MCF 10A (cell line): Measurements from ENCODE around the gene DPT. TPM values are rescaled to one million over a fixed set of nuclear protein-coding genes. Genes with fewer than 3 reads are reported as not detected.

Source experiments
- BruUV-seq: library from RNA; stranded (reverse); fragments of 400-500 nt; replicated peaks from 2 replicates; lab custom pipeline; 2021; lab: Mats Ljungman, UMichigan
- CTCF ChIA-PET: fragments of 300-600 bp; sonication (Branson Sonifier 250); formaldehyde crosslinking; extraction: SDS; loops from one replicate; lab custom pipeline; 2021; ENCODE audit warnings: antibody characterized with exemption, inconsistent platforms; lab: Yijun Ruan, JAX
- POLR2A ChIA-PET: fragments of 300-600, 350-650 bp; sonication (Branson Sonifier 250); formaldehyde crosslinking; extraction: SDS; loops from one replicate; lab custom pipeline; 2020; ENCODE audit warnings: antibody characterized with exemption, inconsistent platforms; lab: Yijun Ruan, JAX
- DNase-seq: peaks from one replicate; pipeline ENCODE4 v3.0.0-alpha.2; 2018; ENCODE audit not compliant: unreplicated experiment
- H3K27ac Mint-ChIP-seq: one replicate; pipeline ENCODE4 v1.8.0; 2022; ENCODE audit warnings: mild to moderate bottlenecking, low read depth, mixed read lengths; ENCODE audit not compliant: unreplicated experiment
- H3K27me3 Mint-ChIP-seq: one replicate; pipeline ENCODE4 v1.8.0; 2022; ENCODE audit warnings: mixed read lengths; ENCODE audit not compliant: insufficient read depth, unreplicated experiment
- H3K36me3 Mint-ChIP-seq: one replicate; pipeline ENCODE4 v1.8.0; 2022; ENCODE audit warnings: mild to moderate bottlenecking, moderate library complexity, mixed read lengths; ENCODE audit not compliant: insufficient read depth, unreplicated experiment
- H3K4me1 Mint-ChIP-seq: one replicate; pipeline ENCODE4 v1.8.0; 2022; ENCODE audit warnings: mixed read lengths; ENCODE audit not compliant: insufficient read depth, unreplicated experiment
- H3K4me3 Mint-ChIP-seq: one replicate; pipeline ENCODE4 v1.8.0; 2022; ENCODE audit warnings: mild to moderate bottlenecking, moderate library complexity, mixed read lengths; ENCODE audit not compliant: unreplicated experiment
- H3K9me3 Mint-ChIP-seq: one replicate; pipeline ENCODE4 v1.8.0; 2022; ENCODE audit warnings: mixed read lengths; ENCODE audit not compliant: unreplicated experiment
- CTCF ChIP-seq: fragments of 200-600 bp; IDR thresholded peaks from one replicate; pipeline ENCODE4 v1.8.0; 2022; ENCODE audit warnings: antibody characterized with exemption, mild to moderate bottlenecking; ENCODE audit not compliant: unreplicated experiment
- intact Hi-C: fragments of 100-400 bp; cut with micrococcal nuclease; formaldehyde crosslinking; loops from 2 replicates; pipeline ENCODE4 v1.14.1; 2022
- total RNA-seq: library from RNA; stranded (reverse); gene quantifications from 2 replicates; pipeline ENCODE4 v1.2.3, GENCODE V29; 2022

The DPT gene
- total RNA-seq, 1 experiment from 2014 or later: 1.9 TPM

GRCh38 chr1:168676029-168676812, 52.8 kb downstream of the DPT start:
- DNase-seq: no peak
- TF ChIP-seq CTCF: no peak
- Mint-ChIP-seq H3K9me3 (peaks cover 7% of the 10 kb centered on the region), H3K27me3 (no peaks in the 10 kb centered on the region), H3K27ac (no peak overlapping the region), H3K4me1 (peaks cover 4% of the 10 kb centered on the region), H3K4me3 (no peak overlapping the region), H3K36me3 (no peaks in the 10 kb centered on the region)
- intact Hi-C loops: no loop called here
- CTCF ChIA-PET: interaction anchor here (0.6 kb wide), 1 partner anchor 48 kb away, joined by 5 read pairs; no protein-coding TSS in a partner anchor
- BruUV-seq: no TSS peak
- POLR2A ChIA-PET: interaction anchor here (0.7 to 1.7 kb wide), 3 partner anchors 14 to 353 kb away, joined by 3 to 4 read pairs (median 3); no protein-coding TSS in a partner anchor

- no peak for DNase-seq
- no peaks in the 10 kb centered on the region for H3K27me3 Mint-ChIP-seq
- H3K9me3 Mint-ChIP-seq: peaks cover 9% of the 10 kb centered on the region
- ChIA-PET POLR2A (interaction anchor here (0.6 to 1.5 kb wide), 2 partner anchors 16 to 809 kb away, joined by 3 read pairs; no protein-coding TSS in a partner anchor), CTCF (interaction anchor here (0.6 to 1.6 kb wide), 4 partner anchors 20 to 674 kb away, joined by 3 to 5 read pairs (median 4); no protein-coding TSS in a partner anchor)
- intact Hi-C loops: no loop called here
- no peak for TF ChIP-seq CTCF
- H3K36me3 Mint-ChIP-seq: no peaks in the 10 kb centered on the region
- no peak overlapping the region for H3K4me3 Mint-ChIP-seq
- no TSS peak for BruUV-seq
- peaks cover 6% of the 10 kb centered on the region for H3K4me1 Mint-ChIP-seq
- no peak overlapping the region for H3K27ac Mint-ChIP-seq
Measured at GRCh38 chr1:168673974-168674683, 54.9 kb downstream of the DPT start.

GRCh38 chr1:168672278-168672677, 56.7 kb downstream of the DPT start:
- peaks cover 9% of the 10 kb centered on the region for H3K9me3 Mint-ChIP-seq
- BruUV-seq: no TSS peak
- H3K4me3 Mint-ChIP-seq: no peak overlapping the region
- DNase-seq: no peak
- POLR2A ChIA-PET: interaction anchor here (0.6 to 1.6 kb wide), 4 partner anchors 9 to 169 kb away, joined by 3 to 4 read pairs (median 3); no protein-coding TSS in a partner anchor
- H3K36me3 Mint-ChIP-seq: no peaks in the 10 kb centered on the region
- peaks cover 6% of the 10 kb centered on the region for H3K4me1 Mint-ChIP-seq
- intact Hi-C loops: no loop called here
- TF ChIP-seq CTCF: no peak
- no peak overlapping the region for H3K27ac Mint-ChIP-seq
- no peaks in the 10 kb centered on the region for H3K27me3 Mint-ChIP-seq
- CTCF ChIA-PET: interaction anchor here (1.3 kb wide), 2 partner anchors 35 to 436 kb away, joined by 3 to 5 read pairs; no protein-coding TSS in a partner anchor

- Mint-ChIP-seq H3K27me3 (no peaks in the 10 kb centered on the region), H3K4me1 (peaks cover 6% of the 10 kb centered on the region), H3K36me3 (no peaks in the 10 kb centered on the region), H3K9me3 (peaks cover 9% of the 10 kb centered on the region), H3K27ac (no peak overlapping the region), H3K4me3 (no peak overlapping the region)
- ChIA-PET CTCF (interaction anchor here (1.3 kb wide), 1 partner anchor 437 kb away, joined by 3 read pairs; no protein-coding TSS in a partner anchor), POLR2A (interaction anchor here (0.6 to 1.6 kb wide), 4 partner anchors 9 to 170 kb away, joined by 3 to 4 read pairs (median 3); no protein-coding TSS in a partner anchor)
- no TSS peak for BruUV-seq
- no peak for TF ChIP-seq CTCF
- no peak for DNase-seq
- intact Hi-C loops: no loop called here
Measured at GRCh38 chr1:168671782-168672181, 57.2 kb downstream of the DPT start.
